ENCODE data around the gene CNOT9.

Gene CNOT9

DNA sequence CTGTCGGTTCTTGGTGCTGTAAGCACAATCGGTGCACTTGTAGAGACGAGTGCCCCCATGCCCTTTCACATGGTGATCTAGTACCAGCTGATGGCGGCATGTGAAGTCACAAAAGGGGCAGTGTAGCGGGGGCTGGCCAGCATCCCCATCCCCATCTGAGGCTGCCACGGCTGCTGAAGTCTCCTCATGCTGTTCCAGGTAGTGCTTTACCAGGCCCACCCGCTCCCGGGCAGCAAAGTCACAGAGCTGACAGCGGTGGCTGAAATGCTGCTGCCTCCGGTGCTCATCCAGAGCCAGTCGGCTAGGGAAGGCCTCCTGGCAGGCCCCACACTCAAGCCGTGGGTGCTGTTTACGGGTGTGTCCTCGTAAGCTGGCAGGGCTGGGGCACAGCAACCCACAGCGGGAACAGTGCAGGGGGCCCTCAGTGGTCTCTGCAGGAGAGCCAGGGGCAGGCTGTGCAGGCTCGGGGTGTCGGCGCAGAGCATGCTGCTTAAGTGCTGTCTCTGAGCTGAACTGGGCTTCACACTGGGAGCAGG lies 73.5 kb downstream of the CNOT9 start:
- DNase-seq: no peak
- Histone ChIP-seq H3K27ac (no peak overlapping the region), H3K4me3 (ENCODE audit: low read depth, low read length) (no peak overlapping the region), H3K36me3 (replicated peaks) (peaks cover 77% of the 10 kb centered on the region), H3K27me3 (replicated peaks) (no peaks in the 10 kb centered on the region)
- in situ Hi-C loops (cut with HindIII; ENCODE audit: low pct_ligation_motif_present, low sequenced_read_pairs): no loop called here
- TF ChIP-seq, protein P1, sequence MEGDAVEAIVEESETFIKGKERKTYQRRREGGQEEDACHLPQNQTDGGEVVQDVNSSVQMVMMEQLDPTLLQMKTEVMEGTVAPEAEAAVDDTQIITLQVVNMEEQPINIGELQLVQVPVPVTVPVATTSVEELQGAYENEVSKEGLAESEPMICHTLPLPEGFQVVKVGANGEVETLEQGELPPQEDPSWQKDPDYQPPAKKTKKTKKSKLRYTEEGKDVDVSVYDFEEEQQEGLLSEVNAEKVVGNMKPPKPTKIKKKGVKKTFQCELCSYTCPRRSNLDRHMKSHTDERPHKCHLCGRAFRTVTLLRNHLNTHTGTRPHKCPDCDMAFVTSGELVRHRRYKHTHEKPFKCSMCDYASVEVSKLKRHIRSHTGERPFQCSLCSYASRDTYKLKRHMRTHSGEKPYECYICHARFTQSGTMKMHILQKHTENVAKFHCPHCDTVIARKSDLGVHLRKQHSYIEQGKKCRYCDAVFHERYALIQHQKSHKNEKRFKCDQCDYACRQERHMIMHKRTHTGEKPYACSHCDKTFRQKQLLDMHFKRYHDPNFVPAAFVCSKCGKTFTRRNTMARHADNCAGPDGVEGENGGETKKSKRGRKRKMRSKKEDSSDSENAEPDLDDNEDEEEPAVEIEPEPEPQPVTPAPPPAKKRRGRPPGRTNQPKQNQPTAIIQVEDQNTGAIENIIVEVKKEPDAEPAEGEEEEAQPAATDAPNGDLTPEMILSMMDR (IDR thresholded peaks at IDR 0.05; ENCODE audit: low read depth, low read length, missing control alignments): no peak

DNA sequence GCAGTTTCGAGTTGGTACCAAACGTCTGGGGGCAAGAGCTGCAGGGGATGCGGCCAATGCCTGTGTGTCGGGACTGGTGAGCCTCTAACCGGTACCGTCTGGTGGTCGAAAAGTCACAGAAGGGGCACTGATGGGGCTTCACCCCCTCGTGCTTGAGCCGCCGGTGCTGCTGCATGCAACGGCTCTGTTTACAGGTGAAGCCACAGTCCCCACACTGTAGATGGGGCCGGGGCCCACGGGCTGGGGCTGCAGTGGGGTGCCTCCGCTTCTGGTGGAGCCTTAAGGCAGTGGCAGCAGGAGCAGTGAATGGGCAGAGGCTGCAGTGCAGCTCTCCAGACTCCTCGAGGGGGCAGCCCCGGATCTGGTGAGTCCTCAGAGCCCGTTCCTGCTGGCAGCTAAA lies 74.1 kb downstream of the CNOT9 start:
- TF ChIP-seq, protein P1 (IDR thresholded peaks at IDR 0.05; ENCODE audit: low read depth, low read length, missing control alignments): no peak
- Histone ChIP-seq H3K27ac (no peak overlapping the region), H3K4me3 (ENCODE audit: low read depth, low read length) (no peak overlapping the region), H3K27me3 (replicated peaks) (no peaks in the 10 kb centered on the region), H3K36me3 (replicated peaks) (peaks cover 77% of the 10 kb centered on the region)
- no peak for DNase-seq
- in situ Hi-C loops (cut with HindIII; ENCODE audit: low pct_ligation_motif_present, low sequenced_read_pairs): no loop called here

DNA sequence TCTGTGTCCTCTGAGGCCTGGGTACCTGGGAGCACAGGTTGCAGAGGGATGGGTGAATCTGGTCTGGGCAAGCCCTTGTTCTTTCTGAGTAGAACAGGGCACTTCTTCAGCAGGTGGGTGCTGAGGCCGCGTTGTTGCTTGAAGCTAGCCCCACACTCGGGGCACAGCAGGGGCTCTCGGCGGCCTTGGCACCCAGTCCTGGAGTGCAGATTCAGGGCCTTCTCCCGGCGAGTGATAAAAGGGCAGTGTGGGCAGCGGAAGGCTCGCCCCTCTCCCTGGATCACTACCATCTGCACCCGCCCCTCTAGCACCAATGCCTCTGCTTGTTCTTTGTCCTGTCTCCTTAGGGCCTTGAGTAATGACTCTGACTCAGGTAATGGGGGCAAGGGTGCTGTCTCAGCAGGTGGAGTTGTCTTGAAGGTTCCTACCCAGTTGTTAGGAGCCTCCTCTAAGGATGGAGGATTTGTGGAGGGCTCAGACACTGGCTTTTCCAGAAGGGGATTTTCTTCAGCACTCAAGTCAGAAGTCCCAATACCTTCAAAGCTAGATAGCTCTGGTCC lies 75.2 kb downstream of the CNOT9 start:
- in situ Hi-C loops (cut with HindIII; ENCODE audit: low pct_ligation_motif_present, low sequenced_read_pairs): no loop called here
- H3K27me3 ChIP-seq (replicated peaks): no peaks in the 10 kb centered on the region
- TF ChIP-seq, protein P1 (IDR thresholded peaks at IDR 0.05; ENCODE audit: low read depth, low read length, missing control alignments): no peak
- DNase-seq: no peak
- H3K36me3 ChIP-seq (replicated peaks): peaks cover 77% of the 10 kb centered on the region
- H3K4me3 ChIP-seq (ENCODE audit: low read depth, low read length): no peak overlapping the region
- no peak overlapping the region for H3K27ac ChIP-seq

DNA sequence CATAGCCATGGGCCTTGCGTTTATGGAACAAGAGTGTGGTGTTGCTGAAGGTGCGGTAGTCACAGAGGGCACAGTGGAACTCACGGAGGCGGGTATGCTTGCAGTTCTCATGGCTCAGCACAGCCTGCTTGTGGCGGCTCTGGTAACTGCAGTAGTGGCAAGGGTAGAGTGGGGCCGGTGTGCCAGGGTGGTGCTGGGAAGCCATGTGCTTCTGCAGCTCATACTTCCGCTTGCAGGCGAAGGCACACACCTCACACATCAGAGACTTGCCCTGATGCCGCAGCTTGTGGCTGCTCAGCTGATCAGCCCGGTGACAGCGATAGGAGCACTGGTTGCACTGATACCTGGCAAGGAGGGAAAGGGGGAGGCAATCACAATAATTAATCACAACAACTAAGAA lies 76.1 kb downstream of the CNOT9 start:
- Histone ChIP-seq H3K27ac (peak overlapping the region; percentile 53), H3K4me3 (ENCODE audit: low read depth, low read length) (no peak overlapping the region), H3K27me3 (replicated peaks) (no peaks in the 10 kb centered on the region), H3K36me3 (replicated peaks) (peaks cover 81% of the 10 kb centered on the region)
- DNase-seq: no peak
- in situ Hi-C loops (cut with HindIII; ENCODE audit: low pct_ligation_motif_present, low sequenced_read_pairs): no loop called here
- TF ChIP-seq, protein P1 (IDR thresholded peaks at IDR 0.05; ENCODE audit: low read depth, low read length, missing control alignments): peak; percentile 5

DNA sequence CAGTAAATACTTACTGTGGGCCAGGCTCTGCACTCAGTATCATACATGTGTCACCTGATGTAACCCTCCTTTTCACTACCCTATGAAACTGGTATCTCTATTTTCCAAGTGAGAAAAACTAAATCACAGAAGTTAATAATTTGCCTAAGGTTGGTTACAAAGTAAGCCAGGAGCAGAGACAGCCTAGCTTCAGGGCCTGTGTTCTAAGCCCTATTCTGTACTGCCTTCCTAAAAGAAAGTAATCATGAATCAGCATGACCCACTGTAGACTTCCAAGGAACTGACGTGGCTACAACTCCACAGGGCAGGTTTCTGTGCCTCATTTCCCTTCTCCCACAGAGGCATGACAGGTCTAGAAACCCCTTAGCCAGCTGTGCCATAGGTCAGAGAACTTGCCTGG lies 76.5 kb downstream of the CNOT9 start:
- DNase-seq: peak; percentile 8
- TF ChIP-seq, protein P1 (IDR thresholded peaks at IDR 0.05; ENCODE audit: low read depth, low read length, missing control alignments): no peak
- peaks cover 80% of the 10 kb centered on the region for H3K36me3 ChIP-seq (replicated peaks)
- no peaks in the 10 kb centered on the region for H3K27me3 ChIP-seq (replicated peaks)
- in situ Hi-C loops (cut with HindIII; ENCODE audit: low pct_ligation_motif_present, low sequenced_read_pairs): no loop called here
- peak overlapping the region; percentile 53 for H3K27ac ChIP-seq
- H3K4me3 ChIP-seq (ENCODE audit: low read depth, low read length): no peak overlapping the region
